GM19043 (cell line): ENCODE data around the gene MYH11.
"Not testable (repeated sequence)": the region's sequence is repeated elsewhere in the genome, so short reads cannot be mapped to it uniquely, and the experiment has no call there.

Experiments used
- ATAC-seq: cut with Tn5 transposase; IDR thresholded peaks from one replicate; pipeline ENCODE4 v1.9.1; 2021; ENCODE audit warnings: low read depth; ENCODE audit not compliant: unreplicated experiment

The MYH11 gene

DNA sequence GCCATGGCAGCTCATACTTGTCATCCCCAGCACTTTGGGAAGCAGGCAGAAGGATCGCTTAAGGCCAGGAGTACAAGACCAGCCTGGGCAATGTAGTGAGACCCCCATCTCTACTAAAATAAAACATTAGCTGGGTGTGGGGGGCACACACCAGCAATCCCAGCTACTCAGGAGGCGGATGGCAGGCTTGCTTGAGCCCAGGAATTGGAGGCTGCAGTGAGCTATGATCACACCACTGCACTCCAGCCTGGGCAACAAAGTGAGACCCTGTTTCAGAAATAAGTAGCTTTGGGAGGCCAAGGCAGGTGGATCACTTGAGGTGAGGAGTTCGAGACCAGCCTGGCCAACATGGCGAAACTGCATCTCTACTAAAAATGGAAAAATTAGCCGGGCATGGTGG, 129.1 kb downstream of the MYH11 start:
- not testable (repeated sequence) for ATAC-seq

DNA sequence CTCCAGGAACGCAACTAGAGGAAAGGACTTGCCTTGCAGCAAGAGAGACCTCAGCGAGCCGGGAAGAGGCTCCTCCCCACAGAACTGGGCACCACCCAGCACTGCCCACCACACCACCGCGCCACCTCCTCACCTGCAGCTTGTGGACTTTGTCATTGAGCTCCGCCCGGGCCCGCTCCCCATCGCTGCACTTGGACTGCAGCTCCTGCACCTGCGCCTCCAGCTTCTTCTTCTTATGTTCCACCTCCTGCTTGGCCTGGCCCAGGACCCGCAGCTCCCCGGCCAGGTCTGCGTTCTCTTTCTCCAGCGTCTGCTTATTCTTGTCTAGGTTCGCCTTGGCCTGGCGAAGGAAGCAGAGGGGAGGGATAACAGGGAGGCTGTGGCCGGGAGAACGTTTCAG, 130.1 kb downstream of the MYH11 start:
- ATAC-seq = no peak

DNA sequence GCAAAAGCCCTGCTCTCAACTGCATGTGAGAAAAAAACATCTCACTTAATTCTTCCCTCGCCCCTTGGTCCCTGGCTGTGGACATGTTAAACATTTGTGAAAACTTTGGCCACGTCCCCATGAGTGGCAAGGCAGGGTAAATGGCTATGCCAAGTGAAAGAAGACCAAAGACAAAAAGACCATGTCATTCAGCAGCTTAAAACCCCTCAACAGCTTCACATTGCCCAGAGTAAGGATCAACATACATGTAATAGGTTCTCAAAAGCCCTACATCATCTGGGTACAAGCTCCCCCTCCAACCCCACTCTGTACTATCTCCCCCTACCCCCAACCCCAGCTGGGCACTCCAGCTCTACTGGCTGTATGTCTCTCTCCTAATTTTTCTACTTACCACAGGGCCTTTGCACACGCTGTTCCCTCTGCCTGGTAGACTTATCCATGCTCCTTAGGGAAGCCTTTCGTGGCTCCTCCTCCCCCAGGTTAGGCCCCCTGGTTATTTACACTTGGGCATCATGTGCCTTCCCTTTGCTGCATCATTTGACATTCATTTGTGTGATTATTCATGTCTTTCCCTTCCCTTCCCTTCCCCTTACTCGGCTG, 131.1 kb downstream of the MYH11 start:
- no peak for ATAC-seq

DNA sequence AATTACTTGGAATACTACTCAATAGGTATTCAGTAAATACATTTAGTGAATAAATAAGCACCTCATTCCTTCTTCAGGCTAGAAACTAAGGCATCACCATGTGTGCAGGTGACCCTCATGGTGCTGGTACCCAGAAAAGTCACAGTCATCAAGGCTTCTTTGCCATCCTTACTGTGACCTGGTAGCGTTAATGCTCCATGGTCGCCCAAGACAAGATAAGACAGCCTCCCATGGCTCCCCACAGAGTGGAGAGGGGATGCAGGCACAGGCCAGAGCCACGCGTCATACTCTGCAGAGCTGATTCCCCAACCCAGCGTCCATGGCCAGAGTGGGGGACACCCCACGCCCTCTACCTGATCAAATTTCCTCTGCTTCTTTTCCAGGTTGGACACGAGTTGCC, 133.0 kb downstream of the MYH11 start:
- no peak for ATAC-seq

DNA sequence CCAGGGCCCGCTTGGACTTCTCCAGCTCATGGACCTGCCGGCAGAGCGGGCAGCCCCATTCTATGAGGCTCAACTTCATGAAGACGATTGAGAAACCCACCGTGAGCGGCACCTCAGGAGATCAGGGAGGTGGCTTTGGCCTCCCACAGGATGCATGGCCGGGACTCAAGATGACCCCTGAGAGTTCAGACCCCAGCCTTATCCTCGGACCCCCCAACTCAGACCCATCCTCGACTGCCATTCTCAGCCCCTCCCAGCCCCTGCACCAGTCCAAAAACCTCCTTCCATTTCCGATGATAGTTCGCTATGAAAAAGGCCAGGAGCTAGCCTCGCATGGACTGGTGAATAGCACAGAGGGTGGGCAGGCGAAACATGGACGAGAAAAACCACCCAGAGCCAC, 135.8 kb downstream of the MYH11 start:
- no peak for ATAC-seq

DNA sequence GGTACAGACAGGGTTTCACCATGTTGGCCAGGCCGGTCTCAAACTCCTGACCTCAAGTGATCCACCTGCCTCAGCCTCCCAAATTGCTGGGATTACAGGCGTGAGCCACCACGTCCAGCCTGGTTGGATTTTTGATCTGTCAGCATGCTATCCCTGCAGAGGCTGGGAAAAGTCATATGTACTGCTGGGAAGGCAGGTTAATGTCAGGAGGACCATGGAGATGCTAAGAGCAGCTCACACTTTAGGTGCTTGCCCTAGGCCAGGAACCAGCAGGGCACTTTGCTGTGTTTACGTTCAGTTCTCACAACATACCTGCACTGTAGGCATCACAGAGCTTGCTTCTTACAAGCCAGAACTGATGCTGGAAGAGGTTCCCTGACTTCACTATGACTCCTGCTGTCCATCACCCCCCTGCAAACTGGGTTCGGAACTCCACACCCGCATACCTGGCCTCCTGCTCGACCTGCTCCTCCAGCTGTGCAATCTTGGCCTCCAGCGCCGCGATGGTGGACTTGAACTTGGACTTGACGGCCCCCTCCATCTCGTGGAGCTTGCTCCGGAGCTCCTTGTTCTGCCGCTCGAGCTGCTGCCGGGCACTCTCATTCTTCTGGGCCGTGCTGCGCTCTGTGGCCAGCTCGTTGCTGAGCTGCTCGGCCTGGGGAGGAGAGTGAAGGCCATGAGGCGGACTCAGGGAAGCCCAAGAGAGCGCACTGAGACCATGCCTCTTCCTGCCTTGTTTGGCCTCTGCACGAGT, 140.0 kb downstream of the MYH11 start:
- ATAC-seq = no peak

DNA sequence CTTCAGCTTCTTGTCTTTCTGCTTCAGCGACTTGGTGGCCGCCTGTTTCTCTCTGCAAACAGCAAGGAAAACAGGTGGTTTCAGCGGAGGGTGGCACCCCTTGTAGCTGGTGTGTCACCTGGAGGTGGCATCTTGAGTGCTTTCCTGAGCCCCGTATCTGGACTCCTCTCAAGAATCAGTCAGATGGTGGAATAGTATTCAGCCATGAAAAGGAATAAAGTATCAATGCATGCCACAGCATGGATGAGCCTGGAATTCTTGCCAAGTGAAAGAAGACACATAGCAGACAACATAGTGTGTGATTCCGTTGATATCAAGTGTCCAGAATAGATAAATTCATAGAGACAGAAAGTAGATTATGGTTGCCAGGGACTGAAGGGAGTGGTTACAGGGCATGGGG, 141.6 kb downstream of the MYH11 start:
- no peak for ATAC-seq

DNA sequence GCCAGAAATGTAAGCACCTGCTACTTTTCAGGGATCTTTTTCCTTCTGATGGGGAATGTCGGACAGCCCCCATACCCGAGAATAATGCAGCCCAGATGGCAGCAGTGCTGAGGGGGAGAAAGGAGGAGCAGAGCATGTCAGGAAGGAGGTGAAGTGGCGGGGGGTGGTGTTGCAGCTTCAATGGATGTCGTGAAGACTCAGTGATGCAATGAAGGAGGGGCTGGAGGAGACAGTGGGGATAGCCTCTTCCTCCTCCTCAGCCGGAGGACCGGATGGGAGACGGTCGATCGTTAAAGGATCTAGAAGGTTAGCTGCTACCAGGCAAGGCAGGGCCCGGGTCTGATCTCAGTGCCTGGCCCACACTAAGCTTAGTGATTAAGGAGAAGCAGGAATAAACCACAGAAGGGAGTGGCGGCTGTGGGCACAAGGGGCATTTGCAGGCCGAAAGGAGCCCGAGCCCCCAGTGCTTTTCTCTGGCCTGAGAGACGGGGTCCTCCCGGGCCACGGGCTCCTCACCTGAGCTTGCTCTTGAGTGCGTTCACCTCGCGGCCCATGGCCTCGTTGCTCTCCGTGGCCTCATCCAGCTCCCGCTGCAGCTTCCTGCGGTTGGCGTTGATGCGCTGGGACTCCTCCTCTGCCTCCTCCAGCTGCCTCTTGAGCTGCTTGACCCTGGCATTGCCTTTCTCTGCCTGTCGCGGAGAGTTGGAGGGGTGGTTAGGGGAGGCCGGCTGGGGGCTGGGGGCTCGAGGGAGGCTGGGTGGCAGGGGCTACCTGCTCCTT, 142.2 kb downstream of the MYH11 start:
- ATAC-seq = no peak

DNA sequence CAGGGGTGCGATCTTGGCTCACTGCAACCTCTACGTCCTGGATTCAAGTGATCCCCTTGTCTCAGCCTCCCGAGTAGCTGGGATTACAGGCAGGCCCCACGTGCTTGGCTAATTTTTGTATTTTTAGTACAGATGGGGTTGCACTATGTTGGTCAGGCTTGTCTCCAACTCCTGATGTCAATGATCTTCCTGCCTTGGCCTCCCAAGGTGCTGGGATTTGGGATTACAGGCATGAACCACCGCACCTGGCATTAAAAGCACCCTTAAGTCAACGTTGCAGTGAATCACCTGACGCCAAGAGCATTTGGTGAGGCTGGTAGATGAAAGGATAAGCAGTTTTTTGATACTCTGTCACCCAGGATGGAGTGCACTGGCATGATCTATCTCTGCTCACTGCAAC, 147.8 kb downstream of the MYH11 start:
- no peak for ATAC-seq

DNA sequence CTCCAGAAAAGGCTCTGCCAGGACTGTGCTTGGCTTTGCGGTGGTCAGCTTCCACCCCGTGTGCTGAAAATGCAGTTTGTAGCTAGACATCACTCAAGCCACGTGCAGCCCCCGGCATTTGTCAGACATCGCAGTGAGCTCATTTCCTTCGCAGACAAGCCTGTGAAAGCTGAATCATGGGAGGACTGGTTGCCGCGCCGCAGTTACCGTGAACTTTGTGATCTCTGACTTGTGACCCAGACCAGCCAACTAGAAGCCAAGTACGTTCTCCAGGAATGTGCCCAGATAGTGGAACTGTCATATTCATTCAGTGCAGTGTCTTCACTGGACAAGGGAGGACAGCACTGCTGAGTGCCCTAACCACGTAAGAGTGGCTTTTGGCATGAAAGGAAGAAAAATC, 148.7 kb downstream of the MYH11 start:
- ATAC-seq = no peak

DNA sequence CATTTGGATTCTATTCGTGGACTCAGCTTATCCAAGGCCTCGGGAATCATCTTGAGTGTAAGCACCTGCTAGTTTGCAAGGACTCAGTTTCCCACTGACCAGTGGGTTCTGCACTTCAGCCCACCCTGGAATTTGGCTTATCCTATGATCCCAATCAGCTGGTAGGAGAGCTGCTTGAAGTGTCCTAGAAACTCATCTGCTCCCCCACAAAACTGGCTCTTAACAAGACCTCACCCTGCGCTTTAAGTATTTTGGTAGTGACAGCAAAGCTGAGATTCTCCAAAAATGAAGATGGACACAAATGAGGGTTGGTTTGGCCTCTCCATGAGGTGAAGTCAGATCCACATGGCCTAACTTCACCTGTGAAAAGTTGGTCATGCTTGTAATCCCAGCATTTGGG, 149.5 kb downstream of the MYH11 start:
- ATAC-seq = no peak

DNA sequence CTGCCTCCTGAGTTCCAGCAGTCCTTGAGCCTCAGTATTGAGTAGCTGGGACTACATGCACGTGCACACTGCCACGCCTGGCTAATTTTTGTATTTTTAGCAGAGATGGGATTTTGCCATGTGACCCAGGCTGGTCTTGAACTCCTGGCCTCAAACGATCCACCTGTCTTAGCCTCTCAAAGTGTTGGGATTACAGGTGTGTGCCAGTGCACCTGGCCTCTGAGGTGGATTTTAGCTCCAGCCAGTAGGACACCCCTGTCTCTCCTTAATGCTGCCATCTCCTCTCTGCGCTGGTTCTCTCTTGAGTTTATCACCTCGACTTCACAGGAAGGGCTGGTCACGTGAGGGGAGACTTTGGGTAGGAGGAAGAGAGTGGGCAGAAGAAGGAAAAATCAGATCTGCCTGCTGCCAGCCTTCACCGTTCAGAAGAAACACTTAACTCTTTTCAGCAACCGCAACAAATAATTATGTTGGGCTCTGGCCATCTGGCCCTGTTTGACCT, 151.7 kb downstream of the MYH11 start:
- no peak for ATAC-seq

DNA sequence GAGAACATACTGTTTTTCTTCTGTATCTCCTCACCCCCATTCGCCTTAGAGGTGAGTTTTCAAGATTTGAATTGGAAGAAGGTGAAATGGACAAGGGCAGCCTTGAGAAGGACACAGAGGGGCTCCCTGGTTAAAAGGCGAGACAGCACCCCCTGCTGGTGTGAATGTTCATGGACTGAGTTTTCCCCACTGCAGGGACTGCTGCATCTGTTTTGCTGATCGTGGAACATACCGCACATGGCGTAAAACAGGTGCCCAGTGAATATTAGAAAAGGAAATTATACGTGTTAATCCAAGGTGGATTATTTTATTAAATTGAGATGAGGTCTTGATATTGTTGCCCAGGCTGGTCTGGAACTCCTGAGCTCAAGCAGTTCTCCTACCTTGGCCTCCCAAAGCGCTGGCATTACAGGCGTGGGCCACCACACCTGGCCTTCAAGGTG, 152.3 kb downstream of the MYH11 start:
- no peak for ATAC-seq

DNA sequence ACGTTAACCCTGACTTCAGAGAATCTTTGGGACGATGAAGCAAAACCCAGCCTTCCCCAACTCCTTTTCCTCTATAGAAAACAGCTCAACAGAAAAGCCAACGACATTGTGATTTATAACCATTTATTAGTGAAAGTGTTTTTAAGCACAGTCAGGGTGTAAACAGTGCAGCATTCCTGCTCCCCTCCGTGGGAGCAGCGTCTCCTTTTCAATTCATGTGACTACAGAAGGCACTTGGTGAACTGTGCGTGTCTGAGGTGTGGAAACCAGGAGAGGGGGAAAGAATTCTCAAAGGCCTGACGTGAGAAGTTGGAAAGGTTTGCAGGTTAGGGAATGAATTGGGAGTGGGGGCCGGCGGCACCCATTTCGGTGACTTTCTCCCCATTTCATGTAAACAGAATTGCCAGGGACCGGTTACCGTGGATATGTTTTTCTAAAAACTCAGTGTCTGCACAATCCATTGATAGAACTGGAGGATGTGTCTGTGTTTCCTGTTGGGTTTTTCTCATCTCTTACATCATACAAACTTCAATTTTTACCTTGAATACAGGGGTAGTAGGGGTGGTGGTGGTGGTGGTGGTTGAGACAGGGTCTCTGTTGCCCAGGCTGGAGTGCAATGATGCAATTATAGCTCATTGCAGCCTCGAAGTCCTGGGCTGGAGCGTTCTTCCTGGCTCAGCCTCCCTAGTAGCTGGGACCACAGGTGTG, 153.6 kb downstream of the MYH11 start:
- no peak for ATAC-seq

DNA sequence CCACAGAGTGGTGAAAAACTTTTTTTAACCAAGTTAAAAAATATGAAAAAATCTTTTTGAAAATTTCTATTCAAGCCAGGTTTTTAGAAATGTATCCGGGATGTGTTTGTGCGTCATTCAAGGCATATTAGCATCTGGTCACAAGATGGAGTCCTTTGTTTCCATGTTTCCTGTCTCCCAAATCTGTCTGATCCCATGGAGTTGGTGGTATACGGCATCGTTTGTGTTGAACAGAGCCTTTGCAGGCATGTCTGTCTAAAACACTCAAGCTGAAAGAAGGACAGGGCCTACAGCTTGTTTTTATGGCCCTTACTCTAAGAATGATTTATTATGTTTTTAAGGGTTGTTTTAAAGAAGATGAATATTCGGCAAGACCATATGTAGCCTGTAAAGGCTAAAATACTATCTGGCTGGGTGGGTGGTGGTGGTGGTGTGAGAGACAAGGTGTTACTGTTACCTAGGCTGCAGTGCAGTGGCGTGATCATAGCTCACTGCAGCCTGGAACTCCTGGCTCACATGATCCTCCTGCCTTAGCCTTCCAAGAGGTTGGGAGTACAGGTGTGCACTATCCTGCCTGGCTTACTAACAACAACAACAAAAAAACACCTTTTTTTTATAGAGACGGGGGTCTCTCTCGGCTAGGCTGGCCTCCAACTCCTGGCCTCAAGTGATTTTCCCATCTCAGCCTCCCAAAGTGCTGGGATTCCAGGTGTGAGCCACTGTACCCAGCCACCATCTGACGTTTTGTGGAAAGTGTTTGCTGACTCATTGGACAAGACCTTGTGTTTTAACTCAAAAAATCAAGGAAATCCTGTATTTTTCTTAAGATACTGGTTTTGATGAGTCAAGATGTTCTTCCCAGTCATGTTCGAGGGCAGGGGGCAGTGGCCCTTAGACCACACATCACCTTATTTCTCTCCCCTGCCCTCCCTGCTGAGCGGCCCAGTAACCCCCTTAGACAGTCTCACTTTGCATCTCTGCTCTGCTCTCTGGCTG, 154.6 kb downstream of the MYH11 start:
- no peak for ATAC-seq

DNA sequence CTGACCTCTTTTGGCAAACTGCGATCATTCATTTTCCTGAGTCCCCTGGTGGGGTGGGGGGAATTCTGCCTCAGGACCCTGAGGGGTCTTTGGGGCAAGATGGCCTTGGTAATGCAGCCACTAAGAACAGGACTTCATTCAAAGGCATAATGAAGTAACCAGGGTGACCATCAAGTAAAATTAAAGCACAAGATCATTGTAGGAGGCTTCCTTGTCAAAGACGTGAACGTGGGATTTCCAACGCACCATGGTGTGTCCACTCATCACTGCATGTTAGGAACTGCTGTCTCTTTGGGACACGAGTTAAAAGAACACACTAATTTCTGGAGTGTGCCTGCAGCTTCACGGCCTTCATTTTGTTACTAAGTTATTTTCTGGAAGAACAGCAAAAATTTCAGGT, 155.5 kb downstream of the MYH11 start:
- ATAC-seq = no peak

DNA sequence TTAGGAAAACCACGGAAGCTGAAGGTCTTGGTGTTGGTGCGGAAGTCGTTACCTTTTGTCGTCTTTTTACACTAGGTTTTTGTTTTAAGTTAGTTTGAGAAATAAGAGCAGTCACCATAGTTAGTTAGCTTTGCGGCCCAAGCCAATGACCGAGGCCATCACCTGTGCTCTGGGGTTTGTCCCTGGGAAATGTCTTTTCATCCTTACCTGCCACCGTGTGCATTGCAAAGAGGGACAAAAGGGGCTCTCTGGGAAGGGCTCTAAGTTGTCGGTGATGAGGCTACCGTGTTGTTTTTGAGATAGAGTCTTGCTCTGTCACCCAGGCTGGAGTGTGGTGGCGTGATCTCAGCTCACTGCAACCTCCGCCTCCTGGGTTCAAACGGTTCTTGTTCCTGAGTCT, 157.0 kb downstream of the MYH11 start:
- ATAC-seq = no peak

DNA sequence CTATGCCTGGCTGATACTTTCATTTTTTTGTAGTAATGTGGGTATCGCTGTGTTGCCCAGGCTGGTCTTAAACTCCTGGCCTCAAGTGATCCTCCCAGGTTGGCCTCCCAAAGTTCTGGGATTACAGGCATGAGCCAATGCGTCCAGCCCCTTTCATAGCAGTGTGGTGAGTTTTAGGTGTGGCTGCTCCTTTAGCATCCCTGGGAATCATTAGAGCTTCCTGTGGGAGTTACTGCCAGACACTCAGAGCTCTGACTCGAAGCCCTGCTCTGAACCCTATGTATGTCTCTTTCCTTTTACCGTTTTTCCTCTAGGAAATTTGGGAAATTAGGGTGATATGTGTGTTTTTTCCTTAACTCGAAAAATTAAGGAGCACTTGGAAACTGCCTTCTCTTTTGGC, 162.3 kb downstream of the MYH11 start:
- no peak for ATAC-seq

DNA sequence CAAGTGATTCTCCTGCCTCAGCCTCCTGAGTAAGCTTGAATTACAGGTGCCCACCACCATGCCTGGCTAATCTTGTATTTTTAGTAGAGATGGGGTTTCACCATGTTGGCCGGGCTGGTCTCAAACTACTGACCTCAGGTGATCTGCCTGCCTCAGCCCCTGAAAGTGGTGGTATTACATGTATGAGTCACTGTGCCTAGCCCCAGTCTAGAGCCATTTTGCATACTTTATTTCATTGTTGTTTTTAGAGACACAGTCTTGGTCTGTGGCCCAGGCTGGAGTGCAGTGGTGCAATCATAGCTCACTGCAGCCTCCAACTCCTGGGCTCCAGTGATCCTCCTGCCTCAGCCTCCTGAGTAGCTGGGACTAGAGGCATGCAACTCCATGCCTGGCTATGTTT, 164.3 kb downstream of the MYH11 start:
- not testable (repeated sequence) for ATAC-seq

DNA sequence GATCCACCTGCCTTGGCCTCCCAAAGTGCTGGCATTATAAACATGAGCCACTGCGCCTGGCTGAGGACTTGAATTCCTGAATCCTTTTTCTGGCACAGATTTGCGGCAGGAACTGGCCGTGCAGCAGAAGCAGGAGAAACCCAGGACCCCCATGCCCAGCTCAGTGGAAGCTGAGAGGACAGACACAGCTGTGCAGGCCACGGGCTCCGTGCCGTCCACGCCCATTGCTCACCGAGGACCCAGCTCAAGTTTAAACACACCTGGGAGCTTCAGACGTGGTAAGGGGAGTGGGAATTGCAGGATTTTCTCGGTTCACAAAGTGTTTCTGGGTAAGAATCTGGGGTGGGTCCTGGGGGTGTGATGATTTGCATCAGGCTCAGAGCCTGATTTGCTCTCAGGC, 165.8 kb downstream of the MYH11 start:
- no peak for ATAC-seq
